Colonic mucosa (tissue), 4 donors: ENCODE results near the gene MLH3. TPM values are rescaled to one million over a fixed set of nuclear protein-coding genes. Genes with fewer than 3 reads are reported as not detected.
A peak's percentile ranks its signal among the peaks of the same experiment; 100 is the strongest.

ENCODE experiments used
- DNase-seq: peaks from one replicate; pipeline ENCODE4 v3.0.0-alpha.2; 2020
- H3K27ac ChIP-seq: fragments of 200-600 bp; one replicate; pipeline ENCODE4 v1.8.0; 2021
- H3K27me3 ChIP-seq: fragments of 200-600 bp; one replicate; pipeline ENCODE4 v1.8.0; 2021
- H3K36me3 ChIP-seq: fragments of 200-600 bp; one replicate; pipeline ENCODE4 v1.8.0; 2021
- H3K4me1 ChIP-seq: fragments of 200-600 bp; one replicate; pipeline ENCODE4 v1.8.0; 2021; ENCODE audit warnings: mild to moderate bottlenecking
- H3K4me3 ChIP-seq: fragments of 200-600 bp; one replicate; pipeline ENCODE4 v1.8.0; 2021
- H3K9ac ChIP-seq, 2 donors: one replicate each; pipeline ENCODE4 v1.7.0; 2013; ENCODE audit warnings: control low read depth in 2 of 2, low read depth in 2 of 2, low read length in 2 of 2
- H3K9me3 ChIP-seq: fragments of 200-600 bp; one replicate; pipeline ENCODE4 v1.8.0; 2021
- intact Hi-C: fragments of 100-400 bp; cut with DNase I; formaldehyde crosslinking; loops from one replicate; pipeline ENCODE4 v1.14.1; 2022
- total RNA-seq, 2 donors: library from RNA; stranded (reverse); fragmentation: NEBNext Ultra II Directional in 1 of 2; extraction: Animal tissue kit (Norgen Biotek cat#: 25700) in 1 of 2; gene quantifications; one replicate each; pipeline ENCODE4 v1.2.1, GENCODE V29; 2021
- TF ChIP-seq, protein P1 (sequence below): fragments of 200-600 bp; IDR thresholded peaks from one replicate; pipeline ENCODE4 v1.8.0; 2022; ENCODE audit warnings: antibody characterized with exemption, mild to moderate bottlenecking
- donor health status: healthy.
- donor health status: DM: no; HTN: no; CAD: no.
- donor health status: DM: no; HTN: no; CAD: no.

The MLH3 gene
- total RNA-seq, 2 donors from 2014 or later: 24.2 to 25.9 TPM

DNA sequence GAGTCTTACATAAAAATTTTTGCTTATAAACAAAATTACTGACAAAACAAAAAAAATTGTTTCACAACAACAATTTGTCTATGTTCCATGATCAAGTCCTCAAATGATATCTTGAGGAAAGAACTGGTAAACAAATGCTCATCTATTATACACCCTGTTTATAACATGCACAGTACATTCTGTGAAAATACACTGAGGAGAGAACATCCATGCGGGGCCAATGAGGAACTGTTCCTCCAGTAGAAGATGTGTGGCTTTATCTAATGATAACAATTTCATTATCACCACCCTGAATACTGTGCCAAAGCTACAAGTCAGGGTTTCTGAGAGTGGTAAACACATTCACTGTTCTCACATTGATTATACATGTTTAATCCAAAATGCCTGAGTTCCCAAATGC lies 10.8 kb downstream of the MLH3 start:
- Histone ChIP-seq H3K9ac (no peak overlapping the region), H3K4me1 (peaks cover 7% of the 10 kb centered on the region), H3K27me3 (no peaks in the 10 kb centered on the region), H3K27ac (peak overlapping the region; percentile 53), H3K4me3 (no peak overlapping the region), H3K36me3 (no peaks in the 10 kb centered on the region), H3K9me3 (no peaks in the 10 kb centered on the region)
- TF ChIP-seq, protein P1, sequence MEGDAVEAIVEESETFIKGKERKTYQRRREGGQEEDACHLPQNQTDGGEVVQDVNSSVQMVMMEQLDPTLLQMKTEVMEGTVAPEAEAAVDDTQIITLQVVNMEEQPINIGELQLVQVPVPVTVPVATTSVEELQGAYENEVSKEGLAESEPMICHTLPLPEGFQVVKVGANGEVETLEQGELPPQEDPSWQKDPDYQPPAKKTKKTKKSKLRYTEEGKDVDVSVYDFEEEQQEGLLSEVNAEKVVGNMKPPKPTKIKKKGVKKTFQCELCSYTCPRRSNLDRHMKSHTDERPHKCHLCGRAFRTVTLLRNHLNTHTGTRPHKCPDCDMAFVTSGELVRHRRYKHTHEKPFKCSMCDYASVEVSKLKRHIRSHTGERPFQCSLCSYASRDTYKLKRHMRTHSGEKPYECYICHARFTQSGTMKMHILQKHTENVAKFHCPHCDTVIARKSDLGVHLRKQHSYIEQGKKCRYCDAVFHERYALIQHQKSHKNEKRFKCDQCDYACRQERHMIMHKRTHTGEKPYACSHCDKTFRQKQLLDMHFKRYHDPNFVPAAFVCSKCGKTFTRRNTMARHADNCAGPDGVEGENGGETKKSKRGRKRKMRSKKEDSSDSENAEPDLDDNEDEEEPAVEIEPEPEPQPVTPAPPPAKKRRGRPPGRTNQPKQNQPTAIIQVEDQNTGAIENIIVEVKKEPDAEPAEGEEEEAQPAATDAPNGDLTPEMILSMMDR: no peak
- no peak for DNase-seq
- intact Hi-C loops: no loop called here

DNA sequence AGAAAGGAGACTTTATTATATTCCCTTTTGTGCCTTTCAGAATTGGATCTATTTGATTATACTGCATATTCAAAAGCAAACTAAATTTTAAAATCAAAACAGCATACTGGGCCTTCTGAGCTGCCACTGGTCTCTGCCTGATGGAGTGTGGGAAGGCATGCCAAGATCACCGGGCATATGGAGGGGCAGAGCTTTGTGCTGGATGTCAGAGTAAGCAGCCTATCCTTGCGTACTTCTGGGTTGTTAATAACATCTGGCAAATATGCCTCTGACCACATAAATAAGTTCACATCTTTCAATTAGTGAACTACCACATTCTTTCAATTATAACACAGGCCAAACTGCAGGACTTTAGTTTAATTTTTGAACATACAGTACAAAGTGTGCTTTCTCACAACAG lies 18.3 kb downstream of the MLH3 start:
- H3K9ac ChIP-seq: no peak overlapping the region

DNA sequence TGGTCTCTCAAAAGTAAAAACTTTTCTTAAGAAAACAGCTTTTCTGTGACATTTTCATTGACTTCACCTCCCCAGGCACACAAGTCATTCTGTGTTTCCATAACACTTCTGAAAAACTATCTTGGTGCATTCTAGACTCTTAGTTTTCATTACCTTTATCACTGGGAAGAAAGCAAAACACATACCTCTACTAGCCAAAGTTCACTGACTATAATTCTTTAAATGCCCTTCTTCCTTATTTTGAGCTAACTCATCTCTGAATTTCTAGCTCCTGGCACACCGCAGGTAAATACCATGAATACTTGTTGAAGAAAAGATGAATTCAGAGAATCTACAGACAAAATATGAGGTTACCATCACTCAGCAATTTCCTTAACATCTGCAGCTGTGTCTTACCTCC lies 21.1 kb downstream of the MLH3 start:
- Histone ChIP-seq H3K4me3 (no peak overlapping the region), H3K36me3 (no peaks in the 10 kb centered on the region), H3K27ac (no peak overlapping the region), H3K9ac (no peak overlapping the region), H3K4me1 (no peaks in the 10 kb centered on the region), H3K27me3 (no peaks in the 10 kb centered on the region), H3K9me3 (no peaks in the 10 kb centered on the region)
- intact Hi-C loops: no loop called here
- no peak for DNase-seq
- TF ChIP-seq, protein P1: no peak

More for the DNA sequence above, 18.3 kb downstream of the MLH3 start:
- H3K9me3 ChIP-seq: no peaks in the 10 kb centered on the region
- intact Hi-C loops: no loop called here
- H3K4me3 ChIP-seq: no peak overlapping the region
- H3K27me3 ChIP-seq: no peaks in the 10 kb centered on the region
- H3K36me3 ChIP-seq: no peaks in the 10 kb centered on the region
- no peaks in the 10 kb centered on the region for H3K4me1 ChIP-seq
- TF ChIP-seq, protein P1: no peak
- no peak for DNase-seq
- no peak overlapping the region for H3K27ac ChIP-seq

DNA sequence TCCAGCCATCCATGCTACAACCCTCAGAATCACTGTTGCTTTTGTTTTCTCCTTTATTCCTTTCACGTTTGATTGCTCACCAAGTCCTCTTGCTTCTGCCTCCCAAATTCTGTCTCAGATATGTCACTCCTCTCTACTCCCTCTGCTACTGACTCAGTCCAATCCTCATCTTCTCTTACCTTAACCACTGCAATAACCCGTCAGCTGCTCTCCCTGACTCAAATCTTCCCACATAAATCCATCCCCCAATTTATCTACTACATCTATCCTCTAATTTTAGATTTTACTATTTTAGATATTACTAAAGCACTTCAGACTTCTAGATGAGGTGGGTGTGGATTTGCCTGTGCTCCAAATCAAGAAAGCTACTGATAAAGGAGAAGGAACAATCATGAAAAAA lies 25.4 kb downstream of the MLH3 start:
- intact Hi-C loops: no loop called here
- Histone ChIP-seq H3K4me1 (no peaks in the 10 kb centered on the region), H3K36me3 (no peaks in the 10 kb centered on the region), H3K27ac (no peak overlapping the region), H3K9me3 (no peaks in the 10 kb centered on the region), H3K27me3 (no peaks in the 10 kb centered on the region), H3K4me3 (no peak overlapping the region), H3K9ac (no peak overlapping the region)
- TF ChIP-seq, protein P1: no peak
- DNase-seq: no peak

DNA sequence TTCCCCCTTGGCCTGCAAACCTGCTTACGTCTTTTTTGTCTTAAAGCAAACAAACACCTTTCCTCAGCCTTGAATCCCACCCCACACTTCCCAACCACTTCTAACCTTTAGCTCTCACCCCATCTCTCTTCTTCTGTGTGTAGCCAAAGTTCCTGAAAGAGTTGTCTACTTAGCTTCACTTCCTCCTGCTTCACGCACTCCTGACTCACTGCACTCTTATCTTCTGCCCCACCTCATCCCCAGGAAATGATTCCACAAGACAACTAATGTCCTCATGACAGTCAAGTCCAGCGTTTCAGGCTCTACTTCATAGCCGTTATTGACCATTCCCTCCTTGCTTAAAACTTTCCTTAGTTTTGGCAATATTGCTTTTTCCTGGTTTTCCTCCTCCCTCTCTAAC lies 26.2 kb downstream of the MLH3 start:
- H3K27me3 ChIP-seq: no peaks in the 10 kb centered on the region
- DNase-seq: peak; percentile 36
- no peaks in the 10 kb centered on the region for H3K4me1 ChIP-seq
- H3K4me3 ChIP-seq: no peak overlapping the region
- no peaks in the 10 kb centered on the region for H3K36me3 ChIP-seq
- TF ChIP-seq, protein P1: no peak
- H3K27ac ChIP-seq: peak overlapping the region; percentile 61
- H3K9me3 ChIP-seq: no peaks in the 10 kb centered on the region
- intact Hi-C loops: no loop called here
- no peak overlapping the region for H3K9ac ChIP-seq

DNA sequence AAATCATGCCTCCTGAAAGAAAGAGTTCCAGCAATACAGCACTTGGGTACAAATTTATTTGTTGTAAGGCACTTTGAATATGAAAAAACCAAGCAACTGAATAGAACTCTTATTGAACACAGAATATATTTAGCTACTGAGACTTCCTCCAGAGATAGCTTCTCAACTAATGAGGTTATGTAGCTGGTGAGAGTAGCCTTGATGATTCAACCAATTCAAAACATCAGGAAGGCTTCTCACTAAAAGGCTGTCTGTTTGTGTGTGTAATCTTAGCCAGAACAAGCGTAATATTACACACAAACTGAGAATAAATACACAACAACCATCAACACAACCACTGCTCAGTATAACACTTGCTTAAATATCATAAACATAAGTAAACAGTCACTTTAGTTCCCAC lies 28.2 kb downstream of the MLH3 start:
- Histone ChIP-seq H3K9ac (no peak overlapping the region), H3K9me3 (no peaks in the 10 kb centered on the region), H3K27ac (no peak overlapping the region), H3K4me3 (no peak overlapping the region), H3K27me3 (no peaks in the 10 kb centered on the region), H3K36me3 (no peaks in the 10 kb centered on the region), H3K4me1 (no peaks in the 10 kb centered on the region)
- DNase-seq: no peak
- TF ChIP-seq, protein P1: no peak
- intact Hi-C loops: no loop called here
